Measurements from ENCODE around the gene RIOX2. TPM values are rescaled to one million over a fixed set of nuclear protein-coding genes. Genes with fewer than 3 reads are reported as not detected.

Gene RIOX2
- total RNA-seq, 1 donor from 2014 or later = 34.8 TPM

GRCh38 chr3:97970956-97971620 lies 1.1 kb downstream of the RIOX2 start:
- H3K9me3 Mint-ChIP-seq = no peaks in the 10 kb centered on the region
- DNase-seq (no peak), ATAC-seq (ENCODE audit: low read depth) (no peak)
- no peak for TF ChIP-seq CTCF (IDR thresholded peaks at IDR 0.05)
- H3K27me3 Mint-ChIP-seq = no peaks in the 10 kb centered on the region
- peaks cover 18% of the 10 kb centered on the region for H3K36me3 Mint-ChIP-seq (ENCODE audit: low read depth)
- peak overlapping the region; percentile 87 for H3K27ac Mint-ChIP-seq
- CTCF ChIA-PET = no interaction called here
- H3K4me3 Mint-ChIP-seq = peak overlapping the region; percentile 89
- intact Hi-C loops (cut with micrococcal nuclease) = loop anchor here (1.0 to 5.0 kb wide), 4 partner anchors 51 to 931 kb away; partner anchors contain the start of genes CPOX and DCBLD2
- peaks cover 31% of the 10 kb centered on the region for H3K4me1 Mint-ChIP-seq
- POLR2A ChIA-PET = interaction anchor here (0.8 kb wide), 1 partner anchor 149 kb away, joined by 4 read pairs; the partner anchor contains the start of gene CRYBG3

GRCh38 chr3:97970156-97970555 lies 2.1 kb downstream of the RIOX2 start:
- ATAC-seq (ENCODE audit: low read depth) (no peak), DNase-seq (no peak)
- Mint-ChIP-seq H3K9me3 (no peaks in the 10 kb centered on the region), H3K4me3 (peak overlapping the region; percentile 89), H3K27ac (no peak overlapping the region), H3K27me3 (no peaks in the 10 kb centered on the region), H3K36me3 (ENCODE audit: low read depth) (peaks cover 25% of the 10 kb centered on the region), H3K4me1 (peaks cover 36% of the 10 kb centered on the region)
- ChIA-PET POLR2A (no interaction called here), CTCF (interaction anchor here (0.6 kb wide), 1 partner anchor 178 kb away, joined by 3 read pairs; no protein-coding TSS in a partner anchor)
- intact Hi-C loops (cut with micrococcal nuclease) = loop anchor here (5.0 kb wide), 3 partner anchors 52 to 932 kb away; partner anchors contain the start of genes CPOX and DCBLD2
- TF ChIP-seq CTCF (IDR thresholded peaks at IDR 0.05) = no peak

- intact Hi-C loops (cut with micrococcal nuclease) = no loop called here
- H3K36me3 Mint-ChIP-seq (ENCODE audit: low read depth) = peaks cover 29% of the 10 kb centered on the region
- no peaks in the 10 kb centered on the region for H3K9me3 Mint-ChIP-seq
- ATAC-seq (ENCODE audit: low read depth) (no peak), DNase-seq (no peak)
- peaks cover 36% of the 10 kb centered on the region for H3K4me1 Mint-ChIP-seq
- no peak overlapping the region for H3K27ac Mint-ChIP-seq
- H3K4me3 Mint-ChIP-seq = no peak overlapping the region
- no peaks in the 10 kb centered on the region for H3K27me3 Mint-ChIP-seq
- ChIA-PET POLR2A (no interaction called here), CTCF (no interaction called here)
- TF ChIP-seq CTCF (IDR thresholded peaks at IDR 0.05) = no peak
These were observed 2.7 kb downstream of the RIOX2 start for GRCh38 chr3:97969541-97969940.

- TF ChIP-seq CTCF (IDR thresholded peaks at IDR 0.05) = no peak
- Mint-ChIP-seq H3K4me1 (peaks cover 41% of the 10 kb centered on the region), H3K36me3 (ENCODE audit: low read depth) (peaks cover 37% of the 10 kb centered on the region), H3K4me3 (no peak overlapping the region), H3K27ac (no peak overlapping the region), H3K27me3 (no peaks in the 10 kb centered on the region), H3K9me3 (no peaks in the 10 kb centered on the region)
- POLR2A ChIA-PET = no interaction called here
- CTCF ChIA-PET = interaction anchor here (2.3 kb wide), 1 partner anchor 71 kb away, joined by 6 read pairs; no protein-coding TSS in a partner anchor
- DNase-seq (no peak), ATAC-seq (ENCODE audit: low read depth) (no peak)
- intact Hi-C loops (cut with micrococcal nuclease) = no loop called here
These were observed 3.9 kb downstream of the RIOX2 start for GRCh38 chr3:97968376-97968775.

- Mint-ChIP-seq H3K4me3 (no peak overlapping the region), H3K36me3 (ENCODE audit: low read depth) (peaks cover 37% of the 10 kb centered on the region), H3K9me3 (no peaks in the 10 kb centered on the region), H3K4me1 (peaks cover 41% of the 10 kb centered on the region), H3K27ac (no peak overlapping the region), H3K27me3 (no peaks in the 10 kb centered on the region)
- no peak for TF ChIP-seq CTCF (IDR thresholded peaks at IDR 0.05)
- ChIA-PET CTCF (interaction anchor here (2.3 kb wide), 1 partner anchor 71 kb away, joined by 6 read pairs; no protein-coding TSS in a partner anchor), POLR2A (no interaction called here)
- no peak for DNase-seq
- intact Hi-C loops (cut with micrococcal nuclease) = no loop called here
- no peak for ATAC-seq (ENCODE audit: low read depth)
These were observed 4.3 kb downstream of the RIOX2 start for GRCh38 chr3:97967966-97968365.

Data from activated B cell treated with CpG ODN at 0.5 μM for 24 hours (primary cell).